PFSK-1 (cell line): ENCODE results near the gene TTL.

Experiments
- FOXP2 ChIP-seq: optimal IDR thresholded peaks from 2 replicates; pipeline ENCODE3; 2011; ENCODE audit warnings: borderline replicate concordance, control low read depth, inconsistent platforms; ENCODE audit not compliant: insufficient read depth; ENCODE audit errors: extremely low read length, extremely low read depth
- POLR2AphosphoS5 ChIP-seq: IDR thresholded peaks from 2 replicates; pipeline ENCODE4 v1.6.1; 2012; ENCODE audit warnings: low read depth, mild to moderate bottlenecking, control low read depth, low read length, moderate library complexity
- REST ChIP-seq, 2 experiments: IDR thresholded peaks; 2 replicates each; pipeline versions ENCODE4 v1.6.1 to v1.8.0; 2011 to 2012; ENCODE audit warnings: low read depth in 2 of 2, low read length in 2 of 2, control low read depth in 1 of 2, inconsistent platforms in 1 of 2, mild to moderate bottlenecking in 1 of 2, moderate library complexity in 1 of 2; ENCODE audit not compliant: insufficient read depth in 1 of 2
- SIN3A ChIP-seq: IDR thresholded peaks from 2 replicates; pipeline ENCODE4 v1.6.1; 2012; ENCODE audit warnings: mild to moderate bottlenecking, low read length, moderate library complexity, borderline replicate concordance; ENCODE audit not compliant: insufficient read depth
- TAF1 ChIP-seq: IDR thresholded peaks from 2 replicates; pipeline ENCODE4 v1.6.1; 2012; ENCODE audit warnings: low read length, control low read depth, borderline replicate concordance; ENCODE audit not compliant: insufficient read depth

TTL gene

GRCh38 chr2:112481050-112481527, 867 bp upstream of the TTL start:
- TF ChIP-seq SIN3A (no peak), TAF1 (0 out of 2 replicates have a peak, but pooled peaks have one; percentile 23), REST (IDR thresholded peaks at IDR 0.05; ENCODE audit: insufficient read depth in 1 of 2, low read depth in 2 of 2, low read length in 2 of 2) (no peak), FOXP2 (peak; percentile 62), POLR2AphosphoS5 (no peak)

- TF ChIP-seq FOXP2 = no peak
These were observed 519 bp downstream of the TTL start for GRCh38 chr2:112482309-112483041.

GRCh38 chr2:112483042-112483473, 1.1 kb downstream of the TTL start:
- no peak for TF ChIP-seq TAF1

- TF ChIP-seq REST (IDR thresholded peaks at IDR 0.05; ENCODE audit: insufficient read depth in 1 of 2, low read depth in 2 of 2, low read length in 2 of 2) (no peak), SIN3A (no peak), POLR2AphosphoS5 (no peak), TAF1 (no peak), FOXP2 (no peak)
These were observed 1.9 kb downstream of the TTL start for GRCh38 chr2:112483831-112484230.

GRCh38 chr2:112485849-112486248, 3.9 kb downstream of the TTL start:
- TF ChIP-seq REST (IDR thresholded peaks at IDR 0.05; ENCODE audit: insufficient read depth in 1 of 2, low read depth in 2 of 2, low read length in 2 of 2) (no peak), POLR2AphosphoS5 (no peak), FOXP2 (no peak), SIN3A (no peak), TAF1 (no peak)

- TF ChIP-seq POLR2AphosphoS5 = no peak
- TF ChIP-seq REST (IDR thresholded peaks at IDR 0.05; ENCODE audit: insufficient read depth in 1 of 2, low read depth in 2 of 2, low read length in 2 of 2) = no peak
- no peak for TF ChIP-seq FOXP2
- TF ChIP-seq TAF1 = no peak
- no peak for TF ChIP-seq SIN3A
These were observed 4.9 kb downstream of the TTL start for GRCh38 chr2:112486895-112487294.
